Measurements from ENCODE around the gene RGS3. TPM values are rescaled to one million over a fixed set of nuclear protein-coding genes. Genes with fewer than 3 reads are reported as not detected.

The RGS3 gene
- total RNA-seq, 1 experiment from 2014 or later, result 39.4 TPM

DNA sequence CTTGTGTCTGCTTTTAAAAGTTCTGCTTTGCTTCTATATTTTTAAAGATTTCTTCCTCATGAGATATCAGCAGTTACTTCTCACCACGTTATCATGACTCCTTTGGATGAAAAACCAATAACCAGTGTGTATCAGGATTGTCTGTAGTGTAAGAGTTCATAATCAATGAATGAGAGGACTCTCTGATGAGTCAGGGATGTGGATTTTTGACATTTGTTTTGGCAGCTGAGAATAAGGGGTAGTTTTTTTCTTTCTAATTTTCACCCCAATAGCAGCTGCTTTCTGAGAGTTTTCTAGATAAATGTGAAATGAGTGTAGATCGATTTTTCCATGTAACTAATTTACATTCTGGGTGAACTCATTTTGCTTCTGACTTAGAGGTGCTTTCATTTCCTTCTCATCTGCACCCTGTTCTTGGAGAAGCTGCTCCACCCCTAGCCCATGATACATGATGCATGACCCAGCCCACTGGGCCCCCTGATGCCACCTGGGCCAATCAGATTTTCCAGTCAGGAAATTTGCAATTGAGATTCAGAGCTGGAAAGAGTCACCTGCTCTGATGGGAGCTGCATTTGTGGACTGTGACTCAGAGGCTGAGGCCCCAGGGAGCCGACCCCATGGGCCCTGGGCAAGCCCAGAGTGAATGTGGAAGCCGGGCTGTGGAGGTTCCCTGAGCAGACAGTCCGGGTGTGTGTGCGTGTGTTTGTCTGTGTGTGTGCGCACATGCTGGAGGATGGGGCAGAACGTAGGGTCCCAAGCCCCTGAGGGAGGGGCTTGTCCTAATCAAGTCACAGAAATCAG, 159.3 kb downstream of the RGS3 start:
- Histone ChIP-seq H4K20me1 (ENCODE audit: insufficient read depth) (no peaks in the 10 kb centered on the region), H3K4me1 (ENCODE audit: control insufficient read depth in 1 of 2, insufficient read depth in 2 of 2, low read length in 2 of 2) (peaks cover 40 to 47% of the 10 kb centered on the region in 2 experiments), H3K79me2 (ENCODE audit: insufficient read depth, low read length) (no peaks in the 10 kb centered on the region), H3K36me3 (ENCODE audit: control insufficient read depth in 1 of 2, insufficient read depth in 2 of 2, low read length in 2 of 2) (no peaks in the 10 kb centered on the region), H3K27ac (ENCODE audit: low read depth, low read length) (peak overlapping the region; percentile 54), H3K27me3 (ENCODE audit: insufficient read depth, low read length) (no peaks in the 10 kb centered on the region), H3K4me3 (replicated peaks in 1 of 2; ENCODE audit: low read depth in 1 of 2, low read length in 2 of 2) (peak overlapping the region in 1 of 2 experiments; percentile 20; a peak in 2 of 4 replicates), H2AFZ (ENCODE audit: low read depth, low read length, poor library complexity, severe bottlenecking) (peak overlapping the region; percentile 63), H3K9me3 (ENCODE audit: control insufficient read depth in 1 of 2, insufficient read depth in 1 of 2, low read depth in 1 of 2, low read length in 2 of 2) (no peaks in the 10 kb centered on the region), H3K9me2 (ENCODE audit: insufficient read depth) (no peaks in the 10 kb centered on the region), H3K9ac (ENCODE audit: low read length) (peak overlapping the region; percentile 45), H3K4me2 (ENCODE audit: low read length) (peak overlapping the region; percentile 87)
- BruUV-seq (replicated peaks), result no TSS peak
- DNase-seq (ENCODE audit: low read depth, low spot score) (peak; percentile 81), ATAC-seq (peak; percentile 86)
- ChIA-PET RAD21 (ENCODE audit: low non-redundant PET in 1 of 2, low total read pairs in 2 of 2, uncharacterized antibody in 2 of 2, unreplicated experiment in 2 of 2) (interaction anchor here (0.6 to 1.2 kb wide), 3 partner anchors 32 to 168 kb away, joined by 3 to 4 read pairs (median 4); no protein-coding TSS in a partner anchor), CTCF (interaction anchor here (0.9 to 2.0 kb wide), 3 partner anchors 16 to 33 kb away, joined by 3 to 11 read pairs (median 3); no protein-coding TSS in a partner anchor), POLR2A (interaction anchor here (1.8 kb wide), 1 partner anchor 21 kb away, joined by 9 read pairs; no protein-coding TSS in a partner anchor)
- intact Hi-C loops (cut with micrococcal nuclease), result no loop called here
- TF ChIP-seq, protein P1, sequence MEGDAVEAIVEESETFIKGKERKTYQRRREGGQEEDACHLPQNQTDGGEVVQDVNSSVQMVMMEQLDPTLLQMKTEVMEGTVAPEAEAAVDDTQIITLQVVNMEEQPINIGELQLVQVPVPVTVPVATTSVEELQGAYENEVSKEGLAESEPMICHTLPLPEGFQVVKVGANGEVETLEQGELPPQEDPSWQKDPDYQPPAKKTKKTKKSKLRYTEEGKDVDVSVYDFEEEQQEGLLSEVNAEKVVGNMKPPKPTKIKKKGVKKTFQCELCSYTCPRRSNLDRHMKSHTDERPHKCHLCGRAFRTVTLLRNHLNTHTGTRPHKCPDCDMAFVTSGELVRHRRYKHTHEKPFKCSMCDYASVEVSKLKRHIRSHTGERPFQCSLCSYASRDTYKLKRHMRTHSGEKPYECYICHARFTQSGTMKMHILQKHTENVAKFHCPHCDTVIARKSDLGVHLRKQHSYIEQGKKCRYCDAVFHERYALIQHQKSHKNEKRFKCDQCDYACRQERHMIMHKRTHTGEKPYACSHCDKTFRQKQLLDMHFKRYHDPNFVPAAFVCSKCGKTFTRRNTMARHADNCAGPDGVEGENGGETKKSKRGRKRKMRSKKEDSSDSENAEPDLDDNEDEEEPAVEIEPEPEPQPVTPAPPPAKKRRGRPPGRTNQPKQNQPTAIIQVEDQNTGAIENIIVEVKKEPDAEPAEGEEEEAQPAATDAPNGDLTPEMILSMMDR (IDR thresholded peaks at IDR 0.05 in 2 of 3, conservative IDR thresholded peaks at IDR 0.05 in 1 of 3; ENCODE audit: borderline replicate concordance in 1 of 3, insufficient read depth in 1 of 3, low read depth in 2 of 3, low read length in 2 of 3), result no peak
- TF ChIP-seq SP1 (IDR thresholded peaks at IDR 0.05; ENCODE audit: low read depth), result peak; percentile 41; the same call in 1 of the 2 replicates
- TF ChIP-seq POLR2A (IDR thresholded peaks at IDR 0.05; ENCODE audit: borderline replicate concordance, extremely low read depth, insufficient read depth, insufficient read length), result no peak
- TF ChIP-seq JUND (IDR thresholded peaks at IDR 0.05), result peak; percentile 54
- TF ChIP-seq MAX (IDR thresholded peaks at IDR 0.05), result no peak
- no peak for TF ChIP-seq ZNF274 (IDR thresholded peaks at IDR 0.05; ENCODE audit: low read depth, low read length)
- TF ChIP-seq FOSL1 (IDR thresholded peaks at IDR 0.05; ENCODE audit: low read depth), result peak; percentile 64
- peak; percentile 35; the same call in 1 of the 2 replicates for TF ChIP-seq POLR2AphosphoS5 (IDR thresholded peaks at IDR 0.05; ENCODE audit: low read depth, low read length)
- TF ChIP-seq TCF7L2 (IDR thresholded peaks at IDR 0.05; ENCODE audit: borderline replicate concordance, extremely low read depth, insufficient read depth, insufficient read length), result no peak
- TF ChIP-seq, protein P2, sequence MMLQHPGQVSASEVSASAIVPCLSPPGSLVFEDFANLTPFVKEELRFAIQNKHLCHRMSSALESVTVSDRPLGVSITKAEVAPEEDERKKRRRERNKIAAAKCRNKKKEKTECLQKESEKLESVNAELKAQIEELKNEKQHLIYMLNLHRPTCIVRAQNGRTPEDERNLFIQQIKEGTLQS (IDR thresholded peaks at IDR 0.05), result no peak
- TF ChIP-seq RAD21 (IDR thresholded peaks at IDR 0.05; ENCODE audit: low read depth), result no peak
- TF ChIP-seq ZFX (IDR thresholded peaks at IDR 0.05), result no peak
